Thyroid gland (tissue), 4 donors: ENCODE measurements around the gene WNT3A. TPM values are rescaled to one million over a fixed set of nuclear protein-coding genes. Genes with fewer than 3 reads are reported as not detected.

Source experiments
- DNase-seq, 2 donors: peaks; one replicate each; pipeline ENCODE4 v3.0.0-alpha.2; 2019
- H3K27ac ChIP-seq, 3 donors: fragments of 200-600 bp; sonication (generic); 1 replicate in 2 of 3; 2 replicates in 1 of 3; pipeline ENCODE4 v1.5.1; 2016 to 2019; ENCODE audit warnings: mild to moderate bottlenecking in 1 of 3, moderate library complexity in 1 of 3
- H3K27me3 ChIP-seq: fragments of 200-600 bp; sonication (generic); one replicate; pipeline ENCODE4 v1.5.1; 2019
- H3K36me3 ChIP-seq, 2 donors: fragments of 200-600 bp; sonication (generic); one replicate each; pipeline ENCODE4 v1.5.1; 2016 to 2019
- H3K4me1 ChIP-seq, 2 donors: fragments of 200-600 bp; sonication (generic); one replicate each; pipeline ENCODE4 v1.5.1; 2017 to 2019
- H3K4me3 ChIP-seq, 3 donors: fragments of 200-600 bp; sonication (generic); replicated peaks in 1 of 3; 1 replicate in 2 of 3; 2 replicates in 1 of 3; pipeline ENCODE4 v1.5.1; 2016; ENCODE audit warnings: mild to moderate bottlenecking in 1 of 3
- H3K9me3 ChIP-seq: fragments of 200-600 bp; sonication (generic); one replicate; pipeline ENCODE4 v1.5.1; 2017
- CTCF ChIP-seq, 6 experiments: fragments of 200-600 bp in 3 of 6; fragments of 450-650 bp in 3 of 6; sonication (generic) in 3 of 6; IDR thresholded peaks; one replicate each; pipeline ENCODE4 v1.5.1; 2016 to 2019; ENCODE audit warnings: antibody characterized with exemption in 6 of 6, mild to moderate bottlenecking in 2 of 6, inconsistent platforms in 1 of 6, moderate library complexity in 1 of 6
- POLR2A ChIP-seq, 2 donors: fragments of 450-650 bp; IDR thresholded peaks; one replicate each; pipeline ENCODE4 v1.6.1; 2017; ENCODE audit warnings: antibody characterized with exemption in 2 of 2, mild to moderate bottlenecking in 2 of 2, moderate library complexity in 1 of 2
- WGBS, 2 donors: methylation state at CpG; one replicate each; pipeline ENCODE4 v1.1.5; 2017; 5-methylcytosine and 5-hydroxymethylcytosine counted together
- intact Hi-C: fragments of 100-400 bp; cut with DNase I; formaldehyde crosslinking; loops from one replicate; pipeline ENCODE4 v1.15.1; 2023
- total RNA-seq, 4 donors: library from RNA; depleted of rRNA; stranded (reverse); fragments of >200 nt; gene quantifications; one replicate each; pipeline ENCODE4 v1.2.3, GENCODE V29; 2016

The WNT3A gene
- total RNA-seq, 4 donors from 2014 or later = not detected

GRCh38 chr1:228084797-228085196, 78.0 kb downstream of the WNT3A start:
- no peak for DNase-seq
- Histone ChIP-seq H3K27me3 (no peaks in the 10 kb centered on the region), H3K4me3 (no peak overlapping the region), H3K4me1 (peaks cover 65 to 70% of the 10 kb centered on the region in 2 donors), H3K36me3 (no peaks in the 10 kb centered on the region), H3K27ac (peak overlapping the region in 1 of 3 donors; percentile 43), H3K9me3 (no peaks in the 10 kb centered on the region)
- WGBS, 2 donors = 58 to 59% methylated on average over 5 of the region's 5 CpGs
- TF ChIP-seq CTCF (IDR thresholded peaks at IDR 0.05) (no peak), POLR2A (IDR thresholded peaks at IDR 0.05) (no peak)
- intact Hi-C loops = loop anchor here (5.0 kb wide), 1 partner anchor 137 kb away; the partner anchor contains the start of gene WNT9A

DNA sequence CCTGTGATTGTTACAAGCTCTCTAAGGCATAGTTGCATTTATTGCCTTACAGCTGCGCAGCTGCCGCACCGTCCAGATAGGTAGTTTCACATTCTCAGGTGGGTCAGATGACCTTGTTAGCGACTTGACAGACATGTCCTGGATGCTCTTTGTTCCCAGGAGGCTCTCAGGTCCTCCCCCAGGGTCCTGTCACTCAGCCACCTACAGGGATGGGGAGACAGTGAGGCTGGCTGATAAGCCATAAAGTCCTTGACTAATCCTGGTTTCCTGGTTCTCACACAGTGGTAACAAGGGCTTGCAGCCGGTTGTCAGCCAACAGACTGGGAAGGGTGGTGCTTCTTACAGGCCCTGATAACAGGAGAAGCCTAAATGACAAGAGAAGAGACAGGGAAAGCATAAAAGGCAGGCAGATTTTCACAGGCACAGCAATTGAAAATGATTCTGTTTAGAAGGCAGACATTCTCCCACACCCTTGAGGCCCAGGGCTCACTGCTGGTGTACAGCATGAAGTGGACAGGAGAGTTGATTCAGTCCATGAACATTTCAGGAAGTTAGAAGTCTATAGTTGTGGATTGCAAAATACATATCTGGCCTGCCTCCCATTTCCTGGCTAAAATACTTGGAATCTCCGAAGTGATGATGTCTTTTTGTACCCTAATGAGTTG, 78.6 kb downstream of the WNT3A start:
- DNase-seq = no peak
- Histone ChIP-seq H3K4me3 (peak overlapping the region in 1 of 3 donors; percentile 1), H3K36me3 (no peaks in the 10 kb centered on the region), H3K27me3 (no peaks in the 10 kb centered on the region), H3K27ac (peak overlapping the region in 2 of 3 donors; percentile 20 to 39), H3K9me3 (no peaks in the 10 kb centered on the region), H3K4me1 (peaks cover 71 to 76% of the 10 kb centered on the region in 2 donors)
- TF ChIP-seq CTCF (IDR thresholded peaks at IDR 0.05) (no peak), POLR2A (IDR thresholded peaks at IDR 0.05) (no peak)
- 55 to 56% methylated on average over 4 to 6 of the region's 6 CpGs for WGBS, 2 donors
- intact Hi-C loops = no loop called here

GRCh38 chr1:228087771-228088251, 81.0 kb downstream of the WNT3A start:
- Histone ChIP-seq H3K36me3 (no peaks in the 10 kb centered on the region), H3K27ac (peak overlapping the region in 1 of 3 donors; percentile 29), H3K4me3 (peak overlapping the region in 1 of 3 donors; percentile 4), H3K27me3 (no peaks in the 10 kb centered on the region), H3K9me3 (no peaks in the 10 kb centered on the region), H3K4me1 (peaks cover 66 to 90% of the 10 kb centered on the region in 2 donors)
- WGBS, 2 donors = 60 to 65% methylated on average over 7 of the region's 7 CpGs
- TF ChIP-seq POLR2A (IDR thresholded peaks at IDR 0.05) (no peak), CTCF (IDR thresholded peaks at IDR 0.05) (no peak)
- DNase-seq = no peak
- intact Hi-C loops = no loop called here

DNA sequence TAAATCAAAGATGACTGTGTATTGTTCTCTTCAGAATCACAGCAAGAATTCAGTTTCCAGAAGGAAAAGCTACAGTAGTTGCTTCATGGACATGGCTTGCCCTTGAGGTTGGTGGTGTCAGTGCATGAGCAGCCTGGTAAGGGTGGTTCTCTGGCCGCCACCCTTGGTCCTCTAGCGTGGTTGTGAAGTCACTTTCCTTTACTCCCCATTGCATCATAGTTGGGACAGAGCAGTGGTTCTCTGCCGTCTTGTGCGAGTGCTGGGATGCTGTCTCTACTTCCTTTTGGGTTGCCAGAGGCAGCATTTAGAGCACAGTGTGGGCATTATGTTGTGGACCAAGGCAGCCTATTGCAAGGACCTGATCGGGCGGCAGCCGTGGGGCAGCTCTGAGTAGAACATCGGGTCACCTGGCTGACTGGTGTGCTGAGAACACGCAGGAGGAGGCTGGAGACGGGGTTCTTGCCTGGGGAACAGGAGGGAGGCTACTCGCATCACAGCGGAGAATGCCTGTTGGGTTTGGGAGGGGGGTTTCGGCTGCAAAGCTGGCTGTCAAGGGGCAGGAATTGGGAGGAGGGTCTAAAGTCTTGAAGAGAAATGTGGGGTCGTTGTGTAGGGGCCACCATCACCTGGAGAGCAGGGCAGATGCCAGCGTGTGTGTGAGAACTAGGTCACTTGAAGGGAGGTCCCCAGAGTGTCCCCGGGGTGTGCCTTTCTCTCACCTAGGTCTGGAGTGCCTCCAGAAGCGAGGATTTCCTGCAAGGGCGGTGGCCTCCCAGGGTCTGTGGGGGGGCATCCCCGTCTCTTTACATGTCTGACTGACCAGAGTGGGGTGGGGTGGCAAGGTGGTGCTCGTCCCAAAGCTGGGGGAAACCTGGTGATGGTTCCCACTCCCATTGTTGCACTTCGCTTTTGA, 82.0 kb downstream of the WNT3A start:
- 72 to 78% methylated on average over 18 to 21 of the region's 21 CpGs for WGBS, 2 donors
- Histone ChIP-seq H3K27ac (no peak overlapping the region), H3K36me3 (no peaks in the 10 kb centered on the region), H3K9me3 (no peaks in the 10 kb centered on the region), H3K4me1 (peaks cover 65 to 90% of the 10 kb centered on the region in 2 donors), H3K27me3 (no peaks in the 10 kb centered on the region), H3K4me3 (no peak overlapping the region)
- no peak for DNase-seq
- no peak for TF ChIP-seq CTCF (IDR thresholded peaks at IDR 0.05)
- no peak for TF ChIP-seq POLR2A (IDR thresholded peaks at IDR 0.05)
- intact Hi-C loops = no loop called here
